Loucy (cell line): Measurements from ENCODE around the gene CXCL5.

Source experiments
- EZH2phosphoT487 ChIP-seq: fragments of 200-600 bp; IDR thresholded peaks from 2 replicates; pipeline ENCODE4 v1.6.1; 2018; ENCODE audit warnings: antibody characterized with exemption, mild to moderate bottlenecking, moderate library complexity, borderline replicate concordance
- TF ChIP-seq, protein P1 (sequence below): fragments of 200-600 bp; sonication (generic); conservative IDR thresholded peaks from 2 replicates; pipeline ENCODE4 v1.5.1; 2014; ENCODE audit warnings: mild to moderate bottlenecking, antibody characterized with exemption, low read length

DNA sequence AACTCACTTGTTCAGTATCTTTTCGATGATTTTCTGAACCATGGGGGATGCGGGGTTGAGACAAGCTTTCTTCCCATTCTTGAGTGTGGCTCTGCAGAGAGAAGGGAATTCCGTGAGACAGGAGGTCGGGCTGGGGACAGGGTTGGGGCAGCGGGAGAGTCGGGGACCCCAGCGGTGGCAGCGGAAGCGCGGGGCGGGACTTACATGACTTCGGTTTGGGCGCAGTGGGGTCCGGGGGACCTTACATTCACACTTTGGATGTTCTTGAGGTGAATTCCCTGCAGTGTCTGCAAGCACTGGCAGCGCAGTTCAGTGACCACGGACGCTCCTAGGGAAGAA, 39.6 kb upstream of the CXCL5 start:
- TF ChIP-seq, protein P1, sequence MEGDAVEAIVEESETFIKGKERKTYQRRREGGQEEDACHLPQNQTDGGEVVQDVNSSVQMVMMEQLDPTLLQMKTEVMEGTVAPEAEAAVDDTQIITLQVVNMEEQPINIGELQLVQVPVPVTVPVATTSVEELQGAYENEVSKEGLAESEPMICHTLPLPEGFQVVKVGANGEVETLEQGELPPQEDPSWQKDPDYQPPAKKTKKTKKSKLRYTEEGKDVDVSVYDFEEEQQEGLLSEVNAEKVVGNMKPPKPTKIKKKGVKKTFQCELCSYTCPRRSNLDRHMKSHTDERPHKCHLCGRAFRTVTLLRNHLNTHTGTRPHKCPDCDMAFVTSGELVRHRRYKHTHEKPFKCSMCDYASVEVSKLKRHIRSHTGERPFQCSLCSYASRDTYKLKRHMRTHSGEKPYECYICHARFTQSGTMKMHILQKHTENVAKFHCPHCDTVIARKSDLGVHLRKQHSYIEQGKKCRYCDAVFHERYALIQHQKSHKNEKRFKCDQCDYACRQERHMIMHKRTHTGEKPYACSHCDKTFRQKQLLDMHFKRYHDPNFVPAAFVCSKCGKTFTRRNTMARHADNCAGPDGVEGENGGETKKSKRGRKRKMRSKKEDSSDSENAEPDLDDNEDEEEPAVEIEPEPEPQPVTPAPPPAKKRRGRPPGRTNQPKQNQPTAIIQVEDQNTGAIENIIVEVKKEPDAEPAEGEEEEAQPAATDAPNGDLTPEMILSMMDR: no peak
- TF ChIP-seq EZH2phosphoT487: no peak
